Breast epithelium (tissue), 3 donors: Measurements from ENCODE around the gene NABP2.

Experiments used
- POLR2A ChIP-seq: fragments of 450-650 bp; IDR thresholded peaks from one replicate; pipeline ENCODE4 v1.6.1; 2016; ENCODE audit warnings: antibody characterized with exemption, mild to moderate bottlenecking, moderate library complexity
- TF ChIP-seq, protein P1 (sequence below), 3 donors: fragments of 450-650 bp; IDR thresholded peaks; one replicate each; pipeline ENCODE4 v1.5.1; 2016 to 2017; ENCODE audit warnings: antibody characterized with exemption in 3 of 3, mild to moderate bottlenecking in 3 of 3, moderate library complexity in 3 of 3

DNA sequence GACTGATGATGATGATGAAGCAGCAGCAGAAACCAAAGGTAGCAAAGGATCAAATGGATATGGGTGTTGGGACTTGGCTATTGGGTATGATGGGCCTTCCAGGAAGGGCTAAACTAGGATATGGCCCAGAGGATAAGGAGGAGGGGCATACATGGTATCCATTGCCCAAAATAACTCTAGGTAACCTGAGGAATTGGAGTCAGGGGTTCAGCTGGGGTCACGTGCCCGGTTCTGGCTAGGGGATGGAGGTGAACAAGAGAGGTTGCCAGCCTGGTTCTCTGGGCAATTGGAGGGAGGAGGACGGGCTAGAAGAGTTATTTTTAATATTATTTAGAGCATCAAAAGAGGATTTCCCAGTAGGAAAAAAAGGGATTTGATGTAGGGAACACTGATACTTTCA lies 36.8 kb downstream of the NABP2 start:
- TF ChIP-seq, protein P1, sequence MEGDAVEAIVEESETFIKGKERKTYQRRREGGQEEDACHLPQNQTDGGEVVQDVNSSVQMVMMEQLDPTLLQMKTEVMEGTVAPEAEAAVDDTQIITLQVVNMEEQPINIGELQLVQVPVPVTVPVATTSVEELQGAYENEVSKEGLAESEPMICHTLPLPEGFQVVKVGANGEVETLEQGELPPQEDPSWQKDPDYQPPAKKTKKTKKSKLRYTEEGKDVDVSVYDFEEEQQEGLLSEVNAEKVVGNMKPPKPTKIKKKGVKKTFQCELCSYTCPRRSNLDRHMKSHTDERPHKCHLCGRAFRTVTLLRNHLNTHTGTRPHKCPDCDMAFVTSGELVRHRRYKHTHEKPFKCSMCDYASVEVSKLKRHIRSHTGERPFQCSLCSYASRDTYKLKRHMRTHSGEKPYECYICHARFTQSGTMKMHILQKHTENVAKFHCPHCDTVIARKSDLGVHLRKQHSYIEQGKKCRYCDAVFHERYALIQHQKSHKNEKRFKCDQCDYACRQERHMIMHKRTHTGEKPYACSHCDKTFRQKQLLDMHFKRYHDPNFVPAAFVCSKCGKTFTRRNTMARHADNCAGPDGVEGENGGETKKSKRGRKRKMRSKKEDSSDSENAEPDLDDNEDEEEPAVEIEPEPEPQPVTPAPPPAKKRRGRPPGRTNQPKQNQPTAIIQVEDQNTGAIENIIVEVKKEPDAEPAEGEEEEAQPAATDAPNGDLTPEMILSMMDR (IDR thresholded peaks at IDR 0.05) = no peak
- no peak for TF ChIP-seq POLR2A
